ENCODE data around the gene IL17C.

GRCh38 chr16:88671806-88672205 lies 33.4 kb downstream of the IL17C start:
- no peak for TF ChIP-seq CTCF (IDR thresholded peaks at IDR 0.05)
- TF ChIP-seq POLR2A (IDR thresholded peaks at IDR 0.05) = no peak

Measured in uterus (tissue), 2 donors.